ENCODE data around the gene RPGRIP1L. TPM values are rescaled to one million over a fixed set of nuclear protein-coding genes. Genes with fewer than 3 reads are reported as not detected.

RPGRIP1L gene
- total and polyA plus RNA-seq, 9 of the 15 experiments (the other 6 are each of a cell fraction or from before 2014, with no cell fraction given) = 3.2 to 7.7 (median 5.8) TPM

DNA sequence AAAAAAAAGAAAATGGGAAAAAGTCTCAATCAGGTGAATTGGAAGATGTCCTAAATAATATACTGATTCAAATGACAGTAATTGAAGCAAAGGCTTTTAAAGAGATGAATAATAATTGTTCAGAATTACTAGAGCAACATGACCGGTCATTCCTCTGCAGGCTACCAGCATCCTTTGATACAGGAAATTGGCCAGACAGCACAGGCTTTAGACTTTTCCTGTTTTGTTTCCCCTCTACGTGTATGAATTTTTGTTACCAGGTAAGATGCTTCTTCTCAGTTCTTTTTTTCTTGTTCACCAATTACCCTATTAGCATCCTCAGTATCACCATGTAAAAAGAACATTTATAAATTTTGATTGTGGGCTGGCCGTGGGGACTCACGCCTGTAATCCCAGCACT, 77.5 kb downstream of the RPGRIP1L start:
- intact Hi-C loops (cut with micrococcal nuclease) = no loop called here
- no peak overlapping the region for H3K9ac ChIP-seq (ENCODE audit: insufficient read depth in 1 of 2, low read depth in 2 of 2, low read length in 2 of 2)
- no peak overlapping the region for H3K4me2 ChIP-seq (ENCODE audit: insufficient read depth, low read length)
- no peak overlapping the region for H3K4me3 ChIP-seq
- BruUV-seq (replicated peaks) = no TSS peak
- no peaks in the 10 kb centered on the region for H3K36me3 ChIP-seq (ENCODE audit: control insufficient read depth, insufficient read depth, low read length)
- ChIA-PET POLR2A (no interaction called here), CTCF (ENCODE audit: low intra/inter-chr PET ratio) (no interaction called here)
- H3K27me3 ChIP-seq (ENCODE audit: control insufficient read depth in 2 of 2, insufficient read depth in 2 of 2, low read length in 2 of 2) = no peaks in the 10 kb centered on the region
- FAIRE-seq (no peak), ATAC-seq (no peak), DNase-seq (ENCODE audit: extremely low read depth in 1 of 4, low spot score in 3 of 4) (no peak)
- no peaks in the 10 kb centered on the region; a peak in 2 of 5 replicates for H3K4me1 ChIP-seq (replicated peaks in 1 of 2; ENCODE audit: control insufficient read depth in 2 of 2, insufficient read depth in 2 of 2, low read length in 2 of 2)
- no peaks in the 10 kb centered on the region for H3K9me1 ChIP-seq (ENCODE audit: control insufficient read depth, insufficient read depth, low read length)
- TF ChIP-seq SAFB2 (IDR thresholded peaks at IDR 0.05; ENCODE audit: borderline replicate concordance, low read depth, low read length, severe bottlenecking) (no peak), BDP1 (IDR thresholded peaks at IDR 0.05; ENCODE audit: insufficient read depth, insufficient read length) (no peak), HDAC6 (IDR thresholded peaks at IDR 0.05; ENCODE audit: low read depth, low read length) (no peak)
- in situ Hi-C loops (cut with MboI) = no loop called here
- no peaks in the 10 kb centered on the region for H4K20me1 ChIP-seq (replicated peaks; ENCODE audit: control insufficient read depth, insufficient read depth, low read length)
- no peak overlapping the region for H3K27ac ChIP-seq (ENCODE audit: extremely low read depth, low read depth, low read length)
- no peaks in the 10 kb centered on the region for H3K9me3 ChIP-seq (replicated peaks; ENCODE audit: control insufficient read depth, insufficient read depth, low read depth, low read length)
- H2AFZ ChIP-seq (ENCODE audit: low read depth, low read length) = no peak overlapping the region
- 13% methylated on average over 4 of the region's 4 CpGs for WGBS (ENCODE audit: insufficient coverage, low coverage, missing lambda C conversion rate)
- H3K79me2 ChIP-seq (ENCODE audit: control insufficient read depth, insufficient read depth, low read length) = no peaks in the 10 kb centered on the region

DNA sequence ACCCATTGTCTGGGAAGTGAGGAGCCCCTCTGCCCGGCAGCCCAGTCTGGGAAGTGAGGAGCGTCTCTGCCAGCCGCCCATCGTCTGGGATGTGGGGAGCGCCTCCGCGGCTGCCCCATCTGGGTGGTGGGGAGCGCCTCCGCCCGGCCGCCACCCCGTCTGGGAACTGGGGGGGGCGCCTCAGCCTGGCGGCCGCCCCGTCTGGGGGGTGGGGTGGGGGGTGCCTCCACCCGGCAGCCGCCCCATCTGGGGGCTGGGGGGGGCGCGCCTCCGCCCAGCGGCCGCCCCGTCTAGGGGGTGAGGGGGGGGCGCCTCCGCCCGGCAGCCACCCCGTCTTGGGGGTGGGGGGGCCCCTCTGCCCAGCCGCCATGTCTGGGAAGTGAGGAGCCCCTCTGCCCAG, 78.4 kb downstream of the RPGRIP1L start:
- no peaks in the 10 kb centered on the region for H3K9me1 ChIP-seq (ENCODE audit: control insufficient read depth, insufficient read depth, low read length)
- ATAC-seq (no peak), FAIRE-seq (no peak), DNase-seq (ENCODE audit: extremely low read depth in 1 of 4, low spot score in 3 of 4) (no peak)
- no peak overlapping the region for H3K4me2 ChIP-seq (ENCODE audit: insufficient read depth, low read length)
- H3K9me3 ChIP-seq (replicated peaks; ENCODE audit: control insufficient read depth, insufficient read depth, low read depth, low read length) = no peaks in the 10 kb centered on the region
- no peak overlapping the region for H2AFZ ChIP-seq (ENCODE audit: low read depth, low read length)
- POLR2A ChIA-PET = no interaction called here
- BruUV-seq (replicated peaks) = no TSS peak
- H3K9ac ChIP-seq (ENCODE audit: insufficient read depth in 1 of 2, low read depth in 2 of 2, low read length in 2 of 2) = no peak overlapping the region
- no peaks in the 10 kb centered on the region for H3K27me3 ChIP-seq (ENCODE audit: control insufficient read depth in 2 of 2, insufficient read depth in 2 of 2, low read length in 2 of 2)
- 80% methylated on average over 2 of the region's 29 CpGs for WGBS (ENCODE audit: insufficient coverage, low coverage, missing lambda C conversion rate)
- H3K4me1 ChIP-seq (replicated peaks in 1 of 2; ENCODE audit: control insufficient read depth in 2 of 2, insufficient read depth in 2 of 2, low read length in 2 of 2) = no peaks in the 10 kb centered on the region; a peak in 2 of 5 replicates
- H4K20me1 ChIP-seq (replicated peaks; ENCODE audit: control insufficient read depth, insufficient read depth, low read length) = no peaks in the 10 kb centered on the region
- CTCF ChIA-PET (ENCODE audit: low intra/inter-chr PET ratio) = no interaction called here
- no peaks in the 10 kb centered on the region for H3K79me2 ChIP-seq (ENCODE audit: control insufficient read depth, insufficient read depth, low read length)
- in situ Hi-C loops (cut with MboI) (no loop called here), intact Hi-C loops (cut with micrococcal nuclease) (no loop called here)
- H3K27ac ChIP-seq (ENCODE audit: extremely low read depth, low read depth, low read length) = no peak overlapping the region
- H3K36me3 ChIP-seq (ENCODE audit: control insufficient read depth, insufficient read depth, low read length) = no peaks in the 10 kb centered on the region
- H3K4me3 ChIP-seq = no peak overlapping the region
- TF ChIP-seq, protein P1, sequence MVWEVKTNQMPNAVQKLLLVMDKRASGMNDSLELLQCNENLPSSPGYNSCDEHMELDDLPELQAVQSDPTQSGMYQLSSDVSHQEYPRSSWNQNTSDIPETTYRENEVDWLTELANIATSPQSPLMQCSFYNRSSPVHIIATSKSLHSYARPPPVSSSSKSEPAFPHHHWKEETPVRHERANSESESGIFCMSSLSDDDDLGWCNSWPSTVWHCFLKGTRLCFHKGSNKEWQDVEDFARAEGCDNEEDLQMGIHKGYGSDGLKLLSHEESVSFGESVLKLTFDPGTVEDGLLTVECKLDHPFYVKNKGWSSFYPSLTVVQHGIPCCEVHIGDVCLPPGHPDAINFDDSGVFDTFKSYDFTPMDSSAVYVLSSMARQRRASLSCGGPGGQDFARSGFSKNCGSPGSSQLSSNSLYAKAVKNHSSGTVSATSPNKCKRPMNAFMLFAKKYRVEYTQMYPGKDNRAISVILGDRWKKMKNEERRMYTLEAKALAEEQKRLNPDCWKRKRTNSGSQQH (CRISPR knock-in tag; IDR thresholded peaks at IDR 0.05) = no peak
- TF ChIP-seq KLF10 (CRISPR knock-in tag; IDR thresholded peaks at IDR 0.05) (no peak), PYGO2 (tag; IDR thresholded peaks at IDR 0.05) (no peak), CCAR2 (IDR thresholded peaks at IDR 0.05; ENCODE audit: low read depth, low read length) (no peak)
- TF ChIP-seq, protein P2, sequence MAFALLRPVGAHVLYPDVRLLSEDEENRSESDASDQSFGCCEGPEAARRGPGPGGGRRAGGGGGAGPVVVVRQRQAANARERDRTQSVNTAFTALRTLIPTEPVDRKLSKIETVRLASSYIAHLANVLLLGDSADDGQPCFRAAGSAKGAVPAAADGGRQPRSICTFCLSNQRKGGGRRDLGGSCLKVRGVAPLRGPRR (CRISPR knock-in tag; IDR thresholded peaks at IDR 0.05) = no peak
